SK-N-SH treated with all-trans-retinoic acid at 6 μM for 48 hours (cell line): ENCODE data around the gene HES4.

Source experiments
- ARNTL ChIP-seq: fragments of 450-650 bp; formaldehyde crosslinking; IDR thresholded peaks from 2 replicates; pipeline ENCODE4 v1.5.0; 2020; ENCODE audit warnings: low read depth, mild to moderate bottlenecking, moderate library complexity, borderline replicate concordance
- CREB5 ChIP-seq: fragments of 250-450 bp; sonication (Bioruptor Pico); IDR thresholded peaks from 2 replicates; pipeline ENCODE4 v1.5.1; 2020; ENCODE audit warnings: low read depth, mild to moderate bottlenecking, moderate library complexity
- ESRRG ChIP-seq: fragments of 250-450 bp; sonication (Bioruptor Pico); IDR thresholded peaks from 2 replicates; pipeline ENCODE4 v1.6.1; 2021; ENCODE audit warnings: mild to moderate bottlenecking
- GLIS3 ChIP-seq: fragments of 250-450 bp; sonication (Bioruptor Pico); IDR thresholded peaks from 2 replicates; pipeline ENCODE4 v1.5.0; 2020; ENCODE audit warnings: mild to moderate bottlenecking, moderate library complexity
- OSR1 ChIP-seq: fragments of 250-450 bp; sonication (Bioruptor Pico); IDR thresholded peaks from 2 replicates; pipeline ENCODE4 v1.8.0; 2022; ENCODE audit warnings: moderate library complexity, mild to moderate bottlenecking, inconsistent platforms
- PATZ1 ChIP-seq: fragments of 250-450 bp; sonication (Bioruptor Pico); IDR thresholded peaks from 2 replicates; pipeline ENCODE4 v1.8.0; 2020; ENCODE audit warnings: mild to moderate bottlenecking, moderate library complexity, borderline replicate concordance
- POU6F1 ChIP-seq: fragments of 250-450 bp; sonication (Bioruptor Pico); IDR thresholded peaks from 2 replicates; pipeline ENCODE4 v1.8.0; 2021; ENCODE audit warnings: low read depth, mild to moderate bottlenecking, moderate library complexity, borderline replicate concordance
- RARB ChIP-seq: fragments of 250-450 bp; sonication (Bioruptor Pico); IDR thresholded peaks from 2 replicates; pipeline ENCODE4 v1.8.0; 2021; ENCODE audit warnings: mild to moderate bottlenecking, moderate library complexity
- TOX ChIP-seq: fragments of 250-450 bp; sonication (Bioruptor Pico); IDR thresholded peaks from 2 replicates; pipeline ENCODE4 v1.8.0; 2021; ENCODE audit warnings: mild to moderate bottlenecking, moderate library complexity, borderline replicate concordance
- ZC3H10 ChIP-seq: fragments of 250-450 bp; sonication (Bioruptor Pico); IDR thresholded peaks from 2 replicates; pipeline ENCODE4 v1.5.1; 2021; ENCODE audit warnings: mild to moderate bottlenecking, moderate library complexity
- ZNF565 ChIP-seq: fragments of 450-650 bp; formaldehyde crosslinking; conservative IDR thresholded peaks from 2 replicates; pipeline ENCODE4 v1.5.0; 2020; ENCODE audit warnings: low read depth, mild to moderate bottlenecking, moderate library complexity
- ZNF70 ChIP-seq: fragments of 450-650 bp; formaldehyde crosslinking; IDR thresholded peaks from 2 replicates; pipeline ENCODE4 v1.5.0; 2020; ENCODE audit warnings: mild to moderate bottlenecking, moderate library complexity

- TF ChIP-seq CREB5 (CRISPR knock-in tag) (no peak), PATZ1 (CRISPR knock-in tag) (no peak), RARB (CRISPR knock-in tag) (no peak), OSR1 (CRISPR knock-in tag) (no peak), ESRRG (no peak), ZNF565 (CRISPR knock-in tag) (no peak), GLIS3 (CRISPR knock-in tag) (no peak), ZC3H10 (no peak), TOX (no peak), POU6F1 (no peak), ZNF70 (CRISPR knock-in tag) (no peak), ARNTL (CRISPR knock-in tag) (no peak)
Measured at GRCh38 chr1:970973-971730, 28.7 kb downstream of the HES4 start.
